Immature natural killer cell (primary cell): ENCODE measurements around the gene DNM2. TPM values are rescaled to one million over a fixed set of nuclear protein-coding genes. Genes with fewer than 3 reads are reported as not detected.
A peak's percentile ranks its signal among the peaks of the same experiment; 100 is the strongest.
"Not testable (repeated sequence)": the region's sequence is repeated elsewhere in the genome, so short reads cannot be mapped to it uniquely, and the experiment has no call there.

Source experiments
- DNase-seq, 3 donors: peaks; one replicate each; pipeline ENCODE4 v3.0.0; 2022; ENCODE audit warnings: mixed read lengths in 1 of 3
- H3K27ac Mint-ChIP-seq, 6 donors: one replicate each; pipeline ENCODE4 v1.8.0; 2020; ENCODE audit warnings: mixed read lengths in 6 of 6, mild to moderate bottlenecking in 5 of 6, inconsistent platforms in 4 of 6, moderate library complexity in 3 of 6
- H3K27me3 Mint-ChIP-seq, 3 donors: one replicate each; pipeline ENCODE4 v1.8.0; 2020 to 2021; ENCODE audit warnings: low read depth in 3 of 3, mild to moderate bottlenecking in 3 of 3, mixed read lengths in 3 of 3, moderate library complexity in 3 of 3, inconsistent platforms in 1 of 3
- H3K36me3 Mint-ChIP-seq, 3 donors: one replicate each; pipeline ENCODE4 v1.8.0; 2020; ENCODE audit warnings: mixed read lengths in 3 of 3, inconsistent platforms in 2 of 3, mild to moderate bottlenecking in 2 of 3
- H3K4me1 Mint-ChIP-seq, 2 donors: one replicate each; pipeline ENCODE4 v1.8.0; 2020; ENCODE audit warnings: inconsistent platforms in 2 of 2, mild to moderate bottlenecking in 2 of 2, mixed read lengths in 2 of 2, moderate library complexity in 1 of 2
- H3K4me3 Mint-ChIP-seq, 5 donors: one replicate each; pipeline ENCODE4 v1.8.0; 2020; ENCODE audit warnings: mild to moderate bottlenecking in 5 of 5, mixed read lengths in 5 of 5, inconsistent platforms in 3 of 5, moderate library complexity in 3 of 5
- H3K9me3 Mint-ChIP-seq, 6 donors: one replicate each; pipeline ENCODE4 v1.8.0; 2020; ENCODE audit warnings: mild to moderate bottlenecking in 6 of 6, mixed read lengths in 6 of 6, inconsistent platforms in 4 of 6, moderate library complexity in 3 of 6
- polyA plus RNA-seq, 3 donors: library from polyadenylated mRNA; unstranded; fragments of 300-500 nt; fragmentation: Illumina TruSeq; gene quantifications; one replicate each; pipeline ENCODE4 v1.2.3, GENCODE V29; 2021

DNM2 gene
- polyA plus RNA-seq, 3 donors from 2014 or later: 62.9 to 170 (median 92.7) TPM

- H3K36me3 Mint-ChIP-seq: no peaks in the 10 kb centered on the region
- no peaks in the 10 kb centered on the region for H3K9me3 Mint-ChIP-seq
These were observed 35.2 kb downstream of the DNM2 start for GRCh38 chr19:10752913-10753704.

GRCh38 chr19:10756371-10756770, 38.5 kb downstream of the DNM2 start:
- Mint-ChIP-seq H3K27ac (peak overlapping the region; percentile 80 to 92 (median 90)), H3K9me3 (no peaks in the 10 kb centered on the region), H3K4me3 (peak overlapping the region in 2 of 5 donors; percentile 17 to 26), H3K36me3 (peaks cover 3 to 6% (median 5%) of the 10 kb centered on the region in 3 donors), H3K4me1 (peaks cover 77 to 86% of the 10 kb centered on the region in 2 donors), H3K27me3 (peaks cover 10 to 18% (median 16%) of the 10 kb centered on the region in 3 donors)
- no peak for DNase-seq

More at GRCh38 chr19:10752913-10753704, 35.2 kb downstream of the DNM2 start:
- H3K4me1 Mint-ChIP-seq: peaks cover 83 to 91% of the 10 kb centered on the region in 2 donors
- peak overlapping the region; percentile 83 to 98 (median 94) for H3K27ac Mint-ChIP-seq
- H3K4me3 Mint-ChIP-seq: no peak overlapping the region
- H3K27me3 Mint-ChIP-seq: peaks cover 0 to 9% (median 3%) of the 10 kb centered on the region in 3 donors
- no peak for DNase-seq

GRCh38 chr19:10756791-10757190, 38.9 kb downstream of the DNM2 start:
- Mint-ChIP-seq H3K9me3 (no peaks in the 10 kb centered on the region), H3K27me3 (peaks cover 10 to 21% (median 17%) of the 10 kb centered on the region in 3 donors), H3K4me3 (no peak overlapping the region), H3K27ac (peak overlapping the region; percentile 80 to 92 (median 90)), H3K4me1 (peaks cover 77 to 86% of the 10 kb centered on the region in 2 donors), H3K36me3 (peaks cover 5 to 8% (median 6%) of the 10 kb centered on the region in 3 donors)
- no peak for DNase-seq

- H3K4me3 Mint-ChIP-seq: peak overlapping the region in 1 of 5 donors; percentile 18
- peaks cover 79 to 92% of the 10 kb centered on the region in 2 donors for H3K4me1 Mint-ChIP-seq
- not testable (repeated sequence) for DNase-seq, H3K9me3 Mint-ChIP-seq, H3K36me3 Mint-ChIP-seq
- H3K27ac Mint-ChIP-seq: peak overlapping the region; percentile 39 to 89 (median 82)
- peaks cover 7 to 17% (median 17%) of the 10 kb centered on the region in 3 donors for H3K27me3 Mint-ChIP-seq
These were observed 40.2 kb downstream of the DNM2 start for GRCh38 chr19:10758050-10758449.

GRCh38 chr19:10758978-10759377, 41.1 kb downstream of the DNM2 start:
- Mint-ChIP-seq H3K4me1 (peaks cover 85 to 92% of the 10 kb centered on the region in 2 donors), H3K4me3 (peak overlapping the region; percentile 67 to 79 (median 77)), H3K27ac (peak overlapping the region; percentile 92 to 97 (median 94)), H3K9me3 (no peaks in the 10 kb centered on the region), H3K36me3 (peaks cover 5 to 8% (median 6%) of the 10 kb centered on the region in 3 donors), H3K27me3 (peaks cover 7 to 17% (median 17%) of the 10 kb centered on the region in 3 donors)
- DNase-seq: no peak

GRCh38 chr19:10760273-10760944, 42.5 kb downstream of the DNM2 start:
- Mint-ChIP-seq H3K36me3 (peaks cover 5 to 8% (median 6%) of the 10 kb centered on the region in 3 donors), H3K9me3 (no peaks in the 10 kb centered on the region), H3K27ac (peak overlapping the region; percentile 92 to 97 (median 94)), H3K27me3 (peaks cover 7 to 23% (median 17%) of the 10 kb centered on the region in 3 donors), H3K4me3 (peak overlapping the region; percentile 67 to 79 (median 77)), H3K4me1 (peaks cover 85 to 95% of the 10 kb centered on the region in 2 donors)
- peak in 1 of 3 donors; percentile 27 for DNase-seq

- peak overlapping the region; percentile 42 to 68 (median 65) for H3K4me3 Mint-ChIP-seq
- DNase-seq: no peak
- peaks cover 79 to 90% of the 10 kb centered on the region in 2 donors for H3K4me1 Mint-ChIP-seq
- H3K27me3 Mint-ChIP-seq: peaks cover 7 to 23% (median 17%) of the 10 kb centered on the region in 3 donors
- no peaks in the 10 kb centered on the region for H3K9me3 Mint-ChIP-seq
- H3K36me3 Mint-ChIP-seq: peaks cover 5 to 8% (median 6%) of the 10 kb centered on the region in 3 donors
- peak overlapping the region; percentile 87 to 94 (median 92) for H3K27ac Mint-ChIP-seq
These were observed 43.8 kb downstream of the DNM2 start for GRCh38 chr19:10761443-10762250.

GRCh38 chr19:10762656-10763055, 44.8 kb downstream of the DNM2 start:
- peak overlapping the region; percentile 87 to 94 (median 92) for H3K27ac Mint-ChIP-seq
- peak in 2 of 3 donors; percentile 21 to 32 for DNase-seq
- no peaks in the 10 kb centered on the region for H3K9me3 Mint-ChIP-seq
- H3K4me3 Mint-ChIP-seq: peak overlapping the region; percentile 62 to 73 (median 68)
- H3K36me3 Mint-ChIP-seq: peaks cover 5 to 8% (median 6%) of the 10 kb centered on the region in 3 donors
- peaks cover 7 to 25% (median 17%) of the 10 kb centered on the region in 3 donors for H3K27me3 Mint-ChIP-seq
- H3K4me1 Mint-ChIP-seq: peaks cover 79 to 86% of the 10 kb centered on the region in 2 donors

GRCh38 chr19:10763411-10763810, 45.5 kb downstream of the DNM2 start:
- peak overlapping the region; percentile 62 to 73 (median 68) for H3K4me3 Mint-ChIP-seq
- H3K9me3 Mint-ChIP-seq: no peaks in the 10 kb centered on the region
- H3K36me3 Mint-ChIP-seq: peaks cover 5 to 8% (median 6%) of the 10 kb centered on the region in 3 donors
- H3K4me1 Mint-ChIP-seq: peaks cover 81 to 82% of the 10 kb centered on the region in 2 donors
- DNase-seq: no peak
- peaks cover 12 to 25% (median 17%) of the 10 kb centered on the region in 3 donors for H3K27me3 Mint-ChIP-seq
- H3K27ac Mint-ChIP-seq: peak overlapping the region; percentile 87 to 94 (median 92)

- Mint-ChIP-seq H3K27me3 (peaks cover 13 to 25% (median 17%) of the 10 kb centered on the region in 3 donors), H3K4me1 (peaks cover 82 to 83% of the 10 kb centered on the region in 2 donors), H3K27ac (peak overlapping the region; percentile 87 to 94 (median 92)), H3K4me3 (peak overlapping the region in 4 of 5 donors; percentile 7 to 73 (median 62)), H3K36me3 (peaks cover 5 to 6% (median 5%) of the 10 kb centered on the region in 3 donors), H3K9me3 (no peaks in the 10 kb centered on the region)
- DNase-seq: no peak
These were observed 46.0 kb downstream of the DNM2 start for GRCh38 chr19:10763828-10764339.

GRCh38 chr19:10764340-10764894, 46.5 kb downstream of the DNM2 start:
- Mint-ChIP-seq H3K27ac (peak overlapping the region; percentile 87 to 94 (median 92)), H3K4me1 (peaks cover 81 to 82% of the 10 kb centered on the region in 2 donors), H3K36me3 (peaks cover 4 to 6% (median 5%) of the 10 kb centered on the region in 3 donors), H3K27me3 (peaks cover 12 to 24% (median 14%) of the 10 kb centered on the region in 3 donors), H3K4me3 (peak overlapping the region in 1 of 5 donors; percentile 18), H3K9me3 (no peaks in the 10 kb centered on the region)
- no peak for DNase-seq

- no peak for DNase-seq
- peaks cover 3 to 19% (median 6%) of the 10 kb centered on the region in 3 donors for H3K27me3 Mint-ChIP-seq
- peaks cover 2 to 6% (median 4%) of the 10 kb centered on the region in 3 donors for H3K36me3 Mint-ChIP-seq
- H3K4me3 Mint-ChIP-seq: no peak overlapping the region
- H3K27ac Mint-ChIP-seq: peak overlapping the region in 3 of 6 donors; percentile 34 to 94 (median 59)
- H3K9me3 Mint-ChIP-seq: no peaks in the 10 kb centered on the region
- peaks cover 78% of the 10 kb centered on the region in 2 donors for H3K4me1 Mint-ChIP-seq
These were observed 48.3 kb downstream of the DNM2 start for GRCh38 chr19:10766049-10766623.
